ENCODE data around the gene RNU7-1.

RNU7-1 gene

GRCh38 chr12:6967651-6968100, 24.1 kb downstream of the RNU7-1 start:
- DNase-seq: no peak

- no peak for DNase-seq
Observed at GRCh38 chr12:6968426-6968825, 24.8 kb downstream of the RNU7-1 start.

DNA sequence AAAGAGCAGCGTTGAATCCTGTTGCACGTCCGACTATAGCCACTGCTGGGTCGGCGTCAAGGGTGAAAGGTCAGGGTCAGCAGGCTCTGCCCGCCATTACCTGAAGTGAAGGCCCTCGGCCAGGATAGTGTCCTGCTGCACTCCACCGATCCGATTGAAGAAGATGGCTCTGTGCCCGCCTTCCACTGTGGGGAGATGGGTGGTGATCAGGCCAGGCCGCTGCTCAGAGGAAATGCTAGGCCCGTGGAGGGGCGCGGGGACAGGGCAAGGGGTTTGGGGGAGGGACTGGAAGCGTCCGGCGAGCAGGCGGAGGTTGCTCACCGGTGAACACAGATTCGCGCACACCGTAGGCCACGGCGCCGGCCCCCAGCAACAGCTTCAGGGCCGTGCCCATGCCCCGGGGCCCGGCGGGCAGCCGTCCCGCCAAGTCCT, 26.5 kb downstream of the RNU7-1 start:
- no peak for DNase-seq

DNA sequence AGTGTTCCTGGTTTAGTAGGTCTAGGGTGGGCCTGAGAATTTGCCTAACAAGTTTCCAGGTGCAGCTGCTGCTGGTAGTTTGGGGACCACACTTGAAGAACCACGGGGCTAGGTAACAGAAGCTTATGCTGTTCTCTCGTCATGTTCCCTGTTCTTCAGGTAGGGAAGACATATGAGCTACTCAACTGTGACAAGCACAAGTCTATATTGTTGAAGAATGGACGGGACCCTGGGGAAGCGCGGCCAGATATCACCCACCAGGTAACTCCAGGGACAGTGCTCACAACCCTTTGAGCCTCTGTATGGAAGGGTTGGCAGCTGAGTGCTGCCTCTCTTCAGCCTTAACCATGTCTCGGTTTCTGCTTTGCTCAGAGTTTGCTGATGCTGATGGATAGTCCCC, 30.6 kb downstream of the RNU7-1 start:
- no peak for DNase-seq

- DNase-seq: no peak
Observed at GRCh38 chr12:6975297-6976032, 31.8 kb downstream of the RNU7-1 start.

DNA sequence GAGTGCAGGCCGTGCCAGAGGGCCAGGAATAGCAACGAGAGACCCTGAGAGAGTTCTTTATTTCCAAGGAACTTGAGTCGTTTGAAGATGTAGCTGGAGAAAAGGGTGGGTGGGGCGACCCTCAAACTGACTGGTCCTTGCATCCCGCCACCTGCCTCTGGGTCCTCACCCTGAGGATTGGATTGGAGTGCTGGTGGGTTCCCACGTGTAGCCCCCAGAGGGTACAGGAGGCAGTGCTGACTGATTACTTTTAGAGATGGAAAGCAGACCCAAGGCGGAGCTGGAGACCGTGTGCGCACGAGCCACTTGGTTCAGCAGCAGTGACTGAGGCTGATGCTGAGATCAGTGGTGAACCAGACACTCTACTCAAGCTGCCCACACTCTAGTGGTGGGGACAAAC, 34.0 kb downstream of the RNU7-1 start:
- no peak for DNase-seq

GRCh38 chr12:6978188-6978587, 34.6 kb downstream of the RNU7-1 start:
- DNase-seq: no peak

- no peak for DNase-seq
Observed at GRCh38 chr12:6978611-6979011, 35.0 kb downstream of the RNU7-1 start.

DNA sequence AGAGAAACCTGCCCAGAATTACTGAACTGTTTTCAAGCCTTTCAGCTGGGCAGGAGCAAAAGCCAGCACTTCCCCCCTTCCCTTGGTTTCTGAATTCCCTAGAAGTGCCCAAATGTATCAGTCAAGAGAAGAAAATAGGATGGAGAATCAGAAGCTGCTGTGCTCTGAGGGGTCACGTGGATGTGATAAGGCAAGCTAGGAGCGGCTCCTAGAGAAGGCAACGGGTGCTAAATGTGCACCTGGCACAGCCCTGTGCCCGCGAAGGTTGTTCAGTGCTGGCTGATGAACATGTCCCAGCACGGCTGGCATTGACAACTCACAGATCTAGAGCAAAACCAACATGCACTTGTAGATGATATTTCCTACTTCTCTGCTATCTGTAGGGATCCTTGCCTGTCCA, 35.4 kb downstream of the RNU7-1 start:
- DNase-seq: no peak

DNA sequence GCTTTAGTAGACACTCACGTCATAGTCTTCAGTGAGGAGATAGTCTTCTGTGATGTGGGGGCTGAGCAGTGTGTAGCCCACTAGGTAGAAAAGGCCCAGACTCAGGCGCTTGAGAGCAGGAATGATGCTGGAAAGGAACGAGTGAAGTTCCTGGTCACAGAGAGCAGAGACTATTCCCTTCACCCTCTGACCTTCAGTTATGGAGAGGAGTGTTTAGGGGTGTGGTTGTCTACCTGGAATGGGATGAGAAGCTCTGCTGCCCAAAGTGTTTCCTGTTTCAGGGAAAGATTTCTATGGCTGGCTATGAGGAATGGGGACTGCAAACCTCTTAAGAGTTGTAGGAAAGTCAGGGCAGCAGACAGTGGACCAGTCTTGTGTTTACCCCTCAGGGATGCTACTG, 35.8 kb downstream of the RNU7-1 start:
- DNase-seq: no peak

- no peak for DNase-seq
Observed at GRCh38 chr12:6980075-6980474, 36.5 kb downstream of the RNU7-1 start.

DNA sequence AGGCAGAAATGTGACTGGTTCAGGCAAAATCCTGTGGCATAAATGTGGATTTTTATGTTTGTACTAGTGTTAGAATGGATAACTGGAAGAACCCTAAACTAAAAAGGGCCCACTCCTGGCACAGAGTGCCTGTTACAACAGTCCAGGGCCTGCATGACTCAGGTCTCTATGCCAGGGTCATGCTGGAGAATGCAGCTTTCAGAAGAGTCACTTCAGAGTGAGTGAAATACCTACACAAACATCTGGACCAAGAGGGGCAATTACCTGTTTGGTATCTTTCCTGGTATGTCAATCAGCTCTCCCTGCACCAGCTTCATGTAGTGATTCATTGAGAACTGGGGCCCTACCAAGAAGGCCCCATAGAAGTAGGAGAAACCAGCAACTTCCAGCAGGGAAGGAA, 37.1 kb downstream of the RNU7-1 start:
- DNase-seq: no peak

GRCh38 chr12:6981152-6982052, 37.8 kb downstream of the RNU7-1 start:
- no peak for DNase-seq

DNA sequence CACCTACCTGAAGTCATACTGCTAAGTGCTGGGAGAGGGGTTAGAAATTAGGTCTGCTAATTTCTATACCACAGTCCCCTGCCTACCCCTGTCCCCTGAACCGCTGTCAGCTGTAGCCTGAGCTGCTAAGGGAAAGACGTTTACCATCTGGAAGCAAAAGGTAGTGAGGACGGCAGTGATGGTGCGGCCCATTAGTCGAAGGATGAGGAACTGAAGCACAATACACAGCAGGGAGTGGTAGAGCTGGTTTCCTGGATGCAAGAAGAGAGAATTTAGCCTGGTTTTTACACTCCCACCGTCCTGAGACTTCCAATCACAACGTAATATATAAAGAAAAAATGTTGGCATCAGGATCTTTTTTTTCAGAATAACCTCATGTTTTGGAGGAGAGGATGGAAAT, 38.9 kb downstream of the RNU7-1 start:
- no peak for DNase-seq

GRCh38 chr12:6987956-6988553, 44.4 kb downstream of the RNU7-1 start:
- no peak for DNase-seq

All from NCI-H2171 treated with DMSO at 0.1 percent for 48 hours (cell line).